Measurements from ENCODE around the gene ANO1.

ANO1 gene

GRCh38 chr11:70230840-70231710 is 153.0 kb downstream of the ANO1 start:
- Histone ChIP-seq H2AFZ (ENCODE audit: low read depth, low read length, severe bottlenecking) (no peak overlapping the region), H3F3A (ENCODE audit: insufficient read depth) (no peaks in the 10 kb centered on the region), H3K9me2 (replicated peaks; ENCODE audit: insufficient read depth, low read length) (no peaks in the 10 kb centered on the region), H3K79me2 (ENCODE audit: insufficient read depth, low read length) (no peaks in the 10 kb centered on the region), H3K27ac (ENCODE audit: low read depth, low read length) (no peak overlapping the region), H3K9ac (ENCODE audit: low read length) (no peak overlapping the region), H4K20me1 (ENCODE audit: low read depth, low read length) (no peaks in the 10 kb centered on the region), H3K27me3 (ENCODE audit: low read length) (no peaks in the 10 kb centered on the region), H3K9me3 (ENCODE audit: insufficient read depth, low read length) (no peaks in the 10 kb centered on the region), H3K36me3 (ENCODE audit: low read length) (no peaks in the 10 kb centered on the region), H3K4me2 (ENCODE audit: low read depth, low read length, poor library complexity, severe bottlenecking) (no peak overlapping the region), H3K4me3 (ENCODE audit: insufficient read depth, low read length, poor library complexity, severe bottlenecking) (no peak overlapping the region)
- no peak for TF ChIP-seq EZH2phosphoT487 (conservative IDR thresholded peaks at IDR 0.05; ENCODE audit: low read length)
- TF ChIP-seq CTCF (IDR thresholded peaks at IDR 0.05; ENCODE audit: insufficient read depth, low read length, poor library complexity, severe bottlenecking): no peak

- H3K27ac ChIP-seq (ENCODE audit: low read depth, low read length): no peak overlapping the region
- H3F3A ChIP-seq (ENCODE audit: insufficient read depth): no peaks in the 10 kb centered on the region
- no peaks in the 10 kb centered on the region for H4K20me1 ChIP-seq (ENCODE audit: low read depth, low read length)
- H3K4me3 ChIP-seq (ENCODE audit: insufficient read depth, low read length, poor library complexity, severe bottlenecking): no peak overlapping the region
- no peak overlapping the region for H3K9ac ChIP-seq (ENCODE audit: low read length)
- H2AFZ ChIP-seq (ENCODE audit: low read depth, low read length, severe bottlenecking): no peak overlapping the region
- no peak overlapping the region for H3K4me2 ChIP-seq (ENCODE audit: low read depth, low read length, poor library complexity, severe bottlenecking)
- H3K9me3 ChIP-seq (ENCODE audit: insufficient read depth, low read length): no peaks in the 10 kb centered on the region
- H3K36me3 ChIP-seq (ENCODE audit: low read length): no peaks in the 10 kb centered on the region
- H3K27me3 ChIP-seq (ENCODE audit: low read length): no peaks in the 10 kb centered on the region
- no peaks in the 10 kb centered on the region for H3K9me2 ChIP-seq (replicated peaks; ENCODE audit: insufficient read depth, low read length)
- TF ChIP-seq EZH2phosphoT487 (conservative IDR thresholded peaks at IDR 0.05; ENCODE audit: low read length): no peak
- TF ChIP-seq CTCF (IDR thresholded peaks at IDR 0.05; ENCODE audit: insufficient read depth, low read length, poor library complexity, severe bottlenecking): no peak
- H3K79me2 ChIP-seq (ENCODE audit: insufficient read depth, low read length): no peaks in the 10 kb centered on the region
These were observed 154.9 kb downstream of the ANO1 start for GRCh38 chr11:70233034-70233433.

- no peak overlapping the region for H3K27ac ChIP-seq (ENCODE audit: low read depth, low read length)
- H3K9ac ChIP-seq (ENCODE audit: low read length): no peak overlapping the region
- H3K9me2 ChIP-seq (replicated peaks; ENCODE audit: insufficient read depth, low read length): no peaks in the 10 kb centered on the region
- no peak overlapping the region for H3K4me3 ChIP-seq (ENCODE audit: insufficient read depth, low read length, poor library complexity, severe bottlenecking)
- H3F3A ChIP-seq (ENCODE audit: insufficient read depth): no peaks in the 10 kb centered on the region
- no peaks in the 10 kb centered on the region for H3K27me3 ChIP-seq (ENCODE audit: low read length)
- no peak overlapping the region for H2AFZ ChIP-seq (ENCODE audit: low read depth, low read length, severe bottlenecking)
- no peaks in the 10 kb centered on the region for H3K9me3 ChIP-seq (ENCODE audit: insufficient read depth, low read length)
- no peaks in the 10 kb centered on the region for H3K79me2 ChIP-seq (ENCODE audit: insufficient read depth, low read length)
- H4K20me1 ChIP-seq (ENCODE audit: low read depth, low read length): no peaks in the 10 kb centered on the region
- no peaks in the 10 kb centered on the region for H3K36me3 ChIP-seq (ENCODE audit: low read length)
- TF ChIP-seq CTCF (IDR thresholded peaks at IDR 0.05; ENCODE audit: insufficient read depth, low read length, poor library complexity, severe bottlenecking): no peak
- no peak overlapping the region for H3K4me2 ChIP-seq (ENCODE audit: low read depth, low read length, poor library complexity, severe bottlenecking)
These were observed 155.4 kb downstream of the ANO1 start for GRCh38 chr11:70233511-70233934.

Measured in SU-DHL-6 (cell line).